Ammon's horn (tissue), 1 donor: ENCODE data around the gene AKAP1.

Source experiments
- DNase-seq: peaks from one replicate; pipeline ENCODE4 v3.0.0-alpha.2; 2016; ENCODE audit warnings: low spot score

AKAP1 gene

DNA sequence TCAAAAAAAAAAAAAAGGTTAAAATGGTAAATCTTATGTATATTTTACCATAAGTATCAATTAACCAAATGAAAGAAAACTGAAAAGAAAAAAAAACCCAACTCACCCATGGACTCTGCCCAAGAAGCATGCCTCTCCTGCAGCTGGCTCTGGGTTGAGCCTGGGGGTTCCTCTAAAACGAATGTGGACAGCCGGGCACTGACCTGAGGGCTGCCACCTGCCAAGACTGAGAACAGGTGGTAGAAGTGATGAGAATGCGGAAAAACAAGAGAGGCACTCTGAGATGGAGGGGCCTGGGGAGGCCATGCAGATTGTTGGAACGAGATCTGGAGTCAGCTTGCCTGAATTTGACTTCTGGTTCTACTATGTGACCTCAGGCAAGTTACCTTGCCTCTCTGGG lies 85.8 kb downstream of the AKAP1 start:
- no peak for DNase-seq
